Loucy (cell line): ENCODE data around the gene HOXD13.

Experiments used
- H2AFZ ChIP-seq: fragments of 200-600 bp; sonication (generic); 2 replicates; pipeline ENCODE4 v1.6.0; 2016; ENCODE audit warnings: antibody characterized with exemption, mild to moderate bottlenecking, low read length, moderate library complexity
- H3F3A ChIP-seq: fragments of 200-600 bp; 2 replicates; pipeline ENCODE4 v1.6.0; 2016; ENCODE audit warnings: antibody characterized with exemption, low read depth, mild to moderate bottlenecking
- H3K27me3 ChIP-seq: fragments of 200-600 bp; sonication (generic); 2 replicates; pipeline ENCODE4 v1.6.1; 2014; ENCODE audit warnings: low read length, mild to moderate bottlenecking; ENCODE audit not compliant: insufficient read depth, poor library complexity, severe bottlenecking
- H3K36me3 ChIP-seq: fragments of 200-600 bp; sonication (generic); 2 replicates; pipeline ENCODE4 v1.6.1; 2016; ENCODE audit warnings: low read length; ENCODE audit not compliant: insufficient read depth
- H3K4me1 ChIP-seq: fragments of 200-600 bp; sonication (generic); 2 replicates; pipeline ENCODE4 v1.5.1; 2014; ENCODE audit warnings: low read length, mild to moderate bottlenecking; ENCODE audit not compliant: insufficient read depth, poor library complexity, severe bottlenecking
- H3K4me2 ChIP-seq: fragments of 200-600 bp; sonication (generic); 2 replicates; pipeline ENCODE4 v1.6.0; 2014; ENCODE audit warnings: antibody characterized with exemption, low read length, low read depth, mild to moderate bottlenecking; ENCODE audit not compliant: poor library complexity, severe bottlenecking
- H3K4me3 ChIP-seq: fragments of 200-600 bp; sonication (generic); 2 replicates; pipeline ENCODE4 v1.5.1; 2014; ENCODE audit warnings: low read length, mild to moderate bottlenecking, mixed read lengths; ENCODE audit not compliant: poor library complexity, severe bottlenecking
- H3K79me2 ChIP-seq: fragments of 200-600 bp; sonication (generic); 2 replicates; pipeline ENCODE4 v1.6.1; 2014; ENCODE audit warnings: low read length; ENCODE audit not compliant: insufficient read depth
- H3K9ac ChIP-seq: fragments of 200-600 bp; sonication (generic); 2 replicates; pipeline ENCODE4 v1.6.0; 2014; ENCODE audit warnings: mild to moderate bottlenecking, low read depth, low read length, moderate library complexity; ENCODE audit not compliant: poor library complexity, severe bottlenecking
- H3K9me2 ChIP-seq: fragments of 200-600 bp; sonication (generic); replicated peaks from 2 replicates; pipeline ENCODE4 v1.6.1; 2016; ENCODE audit warnings: low read depth, low read length, mixed read lengths
- H3K9me3 ChIP-seq: fragments of 200-600 bp; sonication (generic); 2 replicates; pipeline ENCODE4 v1.6.1; 2014; ENCODE audit warnings: mild to moderate bottlenecking, antibody characterized with exemption, low read length, low read depth; ENCODE audit not compliant: insufficient read depth
- H4K20me1 ChIP-seq: fragments of 200-600 bp; sonication (generic); 2 replicates; pipeline ENCODE4 v1.6.0; 2014; ENCODE audit warnings: antibody characterized with exemption, low read length, mild to moderate bottlenecking; ENCODE audit not compliant: insufficient read depth, poor library complexity, severe bottlenecking
- CTCF ChIP-seq: fragments of 200-600 bp; sonication (generic); conservative IDR thresholded peaks from 2 replicates; pipeline ENCODE4 v1.5.1; 2014; ENCODE audit warnings: mild to moderate bottlenecking, antibody characterized with exemption, low read length
- EZH2phosphoT487 ChIP-seq: fragments of 200-600 bp; IDR thresholded peaks from 2 replicates; pipeline ENCODE4 v1.6.1; 2018; ENCODE audit warnings: antibody characterized with exemption, mild to moderate bottlenecking, moderate library complexity, borderline replicate concordance

The HOXD13 gene

GRCh38 chr2:176092270-176093144 lies at the start of gene HOXD13:
TSS of gene HOXD13 (plus strand) at chr2:176092721. CDS start at chr2:176092891, 170 bp downstream.
- no peaks in the 10 kb centered on the region for H4K20me1 ChIP-seq
- H3K27me3 ChIP-seq, result no peaks in the 10 kb centered on the region

GRCh38 chr2:176056406-176056805 lies 36.1 kb upstream of the HOXD13 start:
- Histone ChIP-seq H3K79me2 (no peaks in the 10 kb centered on the region), H3K9me3 (no peaks in the 10 kb centered on the region), H3K9ac (no peak overlapping the region), H3K36me3 (no peaks in the 10 kb centered on the region), H2AFZ (no peak overlapping the region), H3K9me2 (no peaks in the 10 kb centered on the region), H3K4me1 (peaks cover 3% of the 10 kb centered on the region), H3K27me3 (no peaks in the 10 kb centered on the region), H3K4me2 (no peak overlapping the region), H3K4me3 (no peak overlapping the region), H3F3A (no peaks in the 10 kb centered on the region), H4K20me1 (no peaks in the 10 kb centered on the region)
- no peak for TF ChIP-seq EZH2phosphoT487
- TF ChIP-seq CTCF, result no peak

More at GRCh38 chr2:176092270-176093144, at the start of gene HOXD13:
- Histone ChIP-seq H2AFZ (no peak within 1 kb of the TSS), H3K4me2 (no peak within 1 kb of the TSS), H3K36me3 (no peaks in the 10 kb centered on the region), H3K4me1 (peaks cover 17% of the 10 kb centered on the region), H3K9me2 (no peaks in the 10 kb centered on the region), H3K79me2 (no peaks in the 10 kb centered on the region), H3K4me3 (no peak within 1 kb of the TSS), H3F3A (no peaks in the 10 kb centered on the region), H3K9ac (no peak within 1 kb of the TSS), H3K9me3 (no peaks in the 10 kb centered on the region)
- TF ChIP-seq EZH2phosphoT487, result no peak
- no peak for TF ChIP-seq CTCF

GRCh38 chr2:176063958-176064357 lies 28.6 kb upstream of the HOXD13 start:
- Histone ChIP-seq H3F3A (no peaks in the 10 kb centered on the region), H3K79me2 (no peaks in the 10 kb centered on the region), H3K4me3 (no peak overlapping the region), H3K9me3 (no peaks in the 10 kb centered on the region), H3K4me1 (no peaks in the 10 kb centered on the region), H4K20me1 (no peaks in the 10 kb centered on the region), H3K27me3 (no peaks in the 10 kb centered on the region), H3K36me3 (no peaks in the 10 kb centered on the region), H3K9ac (no peak overlapping the region), H3K4me2 (no peak overlapping the region), H3K9me2 (no peaks in the 10 kb centered on the region), H2AFZ (no peak overlapping the region)
- TF ChIP-seq CTCF (no peak), EZH2phosphoT487 (no peak)
